K562 (cell line): ENCODE results near the gene DUSP16. TPM values are rescaled to one million over a fixed set of nuclear protein-coding genes. Genes with fewer than 3 reads are reported as not detected.

Experiments
- ATAC-seq: fragments of 200-7000 bp; cut with Tn5 transposase; 3 replicates; pipeline ENCODE4 v1.9.1; 2020; ENCODE audit warnings: moderate library complexity
- BruUV-seq: library from RNA; stranded (reverse); fragments of 400-500 nt; replicated peaks from 2 replicates; lab custom pipeline; 2021; lab: Mats Ljungman, UMichigan
- CTCF ChIA-PET: fragments of 300-600 bp; formaldehyde crosslinking; extraction: SDS; loops from one replicate; lab custom pipeline; 2021; ENCODE audit warnings: low intra/inter-chr PET ratio; lab: Yijun Ruan, JAX
- POLR2A ChIA-PET: fragments of 300-600, 350-650 bp; sonication (Branson Sonifier 250); formaldehyde crosslinking; extraction: SDS; loops from one replicate; lab custom pipeline; 2021; ENCODE audit warnings: antibody characterized with exemption, inconsistent platforms; lab: Yijun Ruan, JAX
- DNase-seq, 4 experiments: peaks; one replicate each; pipeline versions ENCODE4 v3.0.0 to v3.0.0-alpha.2; 2011 to 2018; ENCODE audit warnings: low spot score in 3 of 4, mixed read lengths in 3 of 4; ENCODE audit errors: extremely low read depth in 1 of 4
- FAIRE-seq: peaks from 2 replicates; lab custom pipeline; 2011; peaks lifted over from hg19 to GRCh38; lab: Jason Lieb, UNC
- H2AFZ ChIP-seq: 2 replicates; pipeline ENCODE4 v1.6.0; 2011; ENCODE audit warnings: low read depth, low read length, control low read depth, inconsistent platforms
- H3K27ac ChIP-seq: fragments of 200-600 bp; 3 replicates; pipeline ENCODE4 v1.8.0; 2011; ENCODE audit warnings: low read depth, mild to moderate bottlenecking, control low read depth, inconsistent platforms, low read length, moderate library complexity, mixed read lengths; ENCODE audit errors: extremely low read depth
- H3K27me3 ChIP-seq, 2 experiments: fragments of 300-600 bp in 1 of 2; 2 replicates in 1 of 2; 3 replicates in 1 of 2; pipeline versions ENCODE4 v1.6.0 to v1.8.0; 2011; ENCODE audit warnings: inconsistent platforms in 2 of 2, low read length in 2 of 2, mild to moderate bottlenecking in 1 of 2, mixed read lengths in 1 of 2, moderate library complexity in 1 of 2; ENCODE audit not compliant: control insufficient read depth in 2 of 2, insufficient read depth in 2 of 2
- H3K36me3 ChIP-seq: fragments of 300-600 bp; 3 replicates; pipeline ENCODE4 v1.8.0; 2011; ENCODE audit warnings: mild to moderate bottlenecking, low read length, inconsistent platforms; ENCODE audit not compliant: control insufficient read depth, insufficient read depth
- H3K4me1 ChIP-seq, 2 experiments: fragments of 200-600 bp in 1 of 2; replicated peaks in 1 of 2; 2 replicates in 1 of 2; 3 replicates in 1 of 2; pipeline versions ENCODE4 v1.5.1 to v1.8.0; 2011; ENCODE audit warnings: inconsistent platforms in 2 of 2, low read length in 2 of 2, mild to moderate bottlenecking in 1 of 2, mixed read lengths in 1 of 2, moderate library complexity in 1 of 2; ENCODE audit not compliant: control insufficient read depth in 2 of 2, insufficient read depth in 2 of 2
- H3K4me2 ChIP-seq: 2 replicates; pipeline ENCODE4 v1.6.1; 2011; ENCODE audit warnings: low read length, control low read depth, inconsistent platforms, mixed read lengths; ENCODE audit not compliant: insufficient read depth
- H3K4me3 ChIP-seq: fragments of 200-600 bp; sonication (generic), shearing (Covaris generic); 2 replicates; pipeline ENCODE4 v1.5.1; 2016; ENCODE audit warnings: control low read depth, inconsistent platforms
- H3K79me2 ChIP-seq: fragments of 200-600 bp; 3 replicates; pipeline ENCODE4 v1.8.0; 2011; ENCODE audit warnings: low read length, inconsistent platforms; ENCODE audit not compliant: control insufficient read depth, insufficient read depth
- H3K9ac ChIP-seq, 2 experiments: 2 replicates each; pipeline versions ENCODE4 v1.6.0 to v1.6.1; 2011; ENCODE audit warnings: low read depth in 2 of 2, low read length in 2 of 2, control low read depth in 1 of 2, inconsistent platforms in 1 of 2, mild to moderate bottlenecking in 1 of 2, mixed read lengths in 1 of 2; ENCODE audit not compliant: insufficient read depth in 1 of 2
- H3K9me1 ChIP-seq: one replicate; pipeline ENCODE4 v1.6.0; 2011; ENCODE audit warnings: inconsistent platforms, mild to moderate bottlenecking, low read length, moderate library complexity; ENCODE audit not compliant: control insufficient read depth, insufficient read depth
- H3K9me3 ChIP-seq: replicated peaks from 2 replicates; pipeline ENCODE4 v1.5.1; 2011; ENCODE audit warnings: low read depth, low read length, inconsistent platforms; ENCODE audit not compliant: control insufficient read depth, insufficient read depth
- H4K20me1 ChIP-seq: replicated peaks from 2 replicates; pipeline ENCODE4 v1.6.1; 2011; ENCODE audit warnings: low read length, inconsistent platforms, mixed read lengths; ENCODE audit not compliant: control insufficient read depth, insufficient read depth
- ARNT ChIP-seq, 2 experiments: fragments of 450-650 bp; IDR thresholded peaks; 2 replicates each; pipeline ENCODE4 v1.6.1; 2016; ENCODE audit warnings: mild to moderate bottlenecking in 1 of 2
- EP400 ChIP-seq: fragments of 450-650 bp; IDR thresholded peaks from 2 replicates; pipeline ENCODE4 v1.6.1; 2017; ENCODE audit warnings: antibody characterized with exemption, mild to moderate bottlenecking, moderate library complexity
- FOXK2 ChIP-seq, 2 experiments: fragments of 450-650 bp; IDR thresholded peaks in 1 of 2; conservative IDR thresholded peaks in 1 of 2; 2 replicates each; pipeline ENCODE4 v1.6.1; 2016; ENCODE audit warnings: low read depth in 2 of 2, mild to moderate bottlenecking in 1 of 2
- GATA2 ChIP-seq: sonication (generic); formaldehyde crosslinking; IDR thresholded peaks from 2 replicates; pipeline ENCODE4 v1.4.0; 2020; ENCODE audit warnings: mild to moderate bottlenecking, missing genetic modification reagents
- GATAD2B ChIP-seq: fragments of 450-650 bp; IDR thresholded peaks from 2 replicates; pipeline ENCODE4 v1.6.1; 2017; ENCODE audit warnings: mild to moderate bottlenecking, borderline replicate concordance
- MNT ChIP-seq, 2 experiments: fragments of 450-650 bp; conservative IDR thresholded peaks; 2 replicates each; pipeline ENCODE4 v1.6.1; 2017; ENCODE audit warnings: mild to moderate bottlenecking in 2 of 2, moderate library complexity in 2 of 2
- PHTF2 ChIP-seq: fragments of 250-450 bp; sonication (Bioruptor Pico); IDR thresholded peaks from 2 replicates; pipeline ENCODE4 v1.5.0; 2021; ENCODE audit warnings: mild to moderate bottlenecking
- RBFOX2 ChIP-seq: fragments of 200-400 bp; formaldehyde crosslinking; IDR thresholded peaks from 2 replicates; pipeline ENCODE4 v1.6.1; 2017; ENCODE audit warnings: low read depth, mild to moderate bottlenecking, low read length, moderate library complexity
- RBM39 ChIP-seq: fragments of 200-400 bp; formaldehyde crosslinking; optimal IDR thresholded peaks from 2 replicates; pipeline ENCODE3; 2018; ENCODE audit warnings: low read depth, low read length
- SMARCE1 ChIP-seq: fragments of 450-650 bp; IDR thresholded peaks from 2 replicates; pipeline ENCODE4 v1.7.1; 2016; ENCODE audit warnings: mild to moderate bottlenecking
- ZFX ChIP-seq: sonication (generic); formaldehyde crosslinking; IDR thresholded peaks from 2 replicates; pipeline ENCODE4 v1.8.0; 2022; ENCODE audit warnings: mild to moderate bottlenecking, missing genetic modification reagents, moderate library complexity
- WGBS: fragments of 100-300 bp; shearing (Covaris generic); methylation state at CpG from one replicate; pipeline ENCODE4 v1.1.6; 2016; ENCODE audit warnings: low coverage, mixed read lengths; ENCODE audit not compliant: insufficient coverage; ENCODE audit errors: missing lambda C conversion rate; 5-methylcytosine and 5-hydroxymethylcytosine counted together
- in situ Hi-C: fragments of 300-500 bp; cut with MboI; formaldehyde crosslinking; loops from 4 replicates; pipeline ENCODE4 v1.15.0; 2018; ENCODE audit warnings: inconsistent platforms, mixed read lengths
- intact Hi-C: fragments of 100-400 bp; cut with micrococcal nuclease; formaldehyde crosslinking; loops from 2 replicates; pipeline ENCODE4 v1.14.2; 2022
- polyA plus RNA-seq, 8 experiments: library from polyadenylated mRNA; depleted of rRNA in 4 of 8; stranded (reverse) in 5 of 8; unstranded in 3 of 8; fragments of >200 nt; fragmentation: Nextera tagmentation in 2 of 8; fragmentation: Illumina TruSeq in 1 of 8; extraction: Ambion mirVana in 2 of 8; extraction: Trizol in 1 of 8; gene quantifications; 2 replicates each; pipeline versions ENCODE4 v1.2.1 to v1.2.3, GENCODE V29; 2011 to 2014; ENCODE audit warnings: inconsistent platforms in 1 of 8, missing spikeins in 1 of 8
- total RNA-seq, 7 experiments: library from RNA; depleted of rRNA in 6 of 7; stranded (reverse); fragments of >200 nt in 6 of 7; fragmentation: Illumina TruSeq in 2 of 7; extraction: Trizol in 2 of 7; gene quantifications; 2 replicates each; pipeline versions ENCODE4 v1.2.1 to v1.2.3, GENCODE V29; 2011 to 2021; ENCODE audit warnings: low replicate concordance in 1 of 7
- TF ChIP-seq, protein P1 (sequence below): sonication (generic); formaldehyde crosslinking; IDR thresholded peaks from 2 replicates; pipeline ENCODE4 v1.8.0; 2022; ENCODE audit warnings: mild to moderate bottlenecking, missing genetic modification reagents
- TF ChIP-seq, protein P2 (sequence below): fragments of 150-350 bp; conservative IDR thresholded peaks from 2 replicates; pipeline ENCODE4 v1.6.1; 2014; ENCODE audit warnings: low read length

Gene DUSP16
- total and polyA plus RNA-seq, 9 of the 15 experiments (the other 6 are each of a cell fraction or from before 2014, with no cell fraction given): 0.70 to 12.3 (median 5.7) TPM

DNA sequence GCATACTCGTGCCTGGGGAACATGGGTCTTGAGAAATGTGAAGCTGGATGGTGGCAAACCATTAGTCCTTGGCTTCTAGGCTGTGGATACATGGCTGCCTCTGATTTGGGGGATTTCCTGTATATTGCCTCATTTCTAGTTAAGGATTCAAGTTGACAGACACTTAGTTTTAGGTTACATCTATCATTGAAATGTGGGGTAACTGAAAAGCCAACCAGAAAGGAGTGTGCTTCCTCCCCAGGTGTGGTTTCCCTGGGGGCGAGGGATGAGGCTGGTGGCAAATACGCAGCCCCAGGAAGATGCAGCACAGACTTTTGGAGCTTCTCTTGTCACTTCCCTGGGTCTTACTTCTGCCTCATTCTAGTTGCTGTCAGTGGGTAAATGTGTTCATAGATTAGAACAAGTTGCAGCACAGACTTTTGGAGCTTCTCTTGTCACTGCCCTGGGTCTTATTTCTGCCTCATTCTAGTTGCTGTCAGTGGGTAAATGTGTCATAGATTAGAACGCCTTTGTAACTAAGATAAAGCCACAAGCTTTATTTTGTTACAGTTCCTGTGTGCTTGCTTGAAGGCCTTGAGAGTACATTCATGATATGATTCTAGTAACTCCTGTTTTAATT, 120.7 kb downstream of the DUSP16 start:
- no peaks in the 10 kb centered on the region for H3K9me1 ChIP-seq
- no peak overlapping the region for H2AFZ ChIP-seq
- H3K9me3 ChIP-seq: no peaks in the 10 kb centered on the region
- BruUV-seq: no TSS peak
- H3K4me3 ChIP-seq: no peak overlapping the region
- H3K27ac ChIP-seq: peak overlapping the region; percentile 50
- ChIA-PET POLR2A (interaction anchor here (0.7 to 1.0 kb wide), 5 partner anchors 9 to 81 kb away, joined by 3 read pairs; no protein-coding TSS in a partner anchor), CTCF (no interaction called here)
- WGBS: 28% methylated on average over 3 of the region's 4 CpGs
- no peaks in the 10 kb centered on the region for H3K79me2 ChIP-seq
- in situ Hi-C loops (no loop called here), intact Hi-C loops (no loop called here)
- ATAC-seq: peak; percentile 85
- no peaks in the 10 kb centered on the region for H3K27me3 ChIP-seq
- H3K36me3 ChIP-seq: no peaks in the 10 kb centered on the region
- peak; percentile 86 for FAIRE-seq
- DNase-seq: peak in 2 of 4 experiments; percentile 52 to 63
- H3K4me2 ChIP-seq: peak overlapping the region; percentile 26; the same call in 1 of the 2 replicates
- H3K4me1 ChIP-seq: peaks cover 0 to 19% of the 10 kb centered on the region in 2 experiments; a peak in 3 of 5 replicates
- H3K9ac ChIP-seq: peak overlapping the region in 1 of 2 experiments; percentile 11; a peak in 2 of 4 replicates
- no peaks in the 10 kb centered on the region for H4K20me1 ChIP-seq
- peak; percentile 61; the same call in 1 of the 2 replicates for TF ChIP-seq ZFX (CRISPR knock-in tag)
- TF ChIP-seq RBM39: no peak
- 0 out of 4 replicates have a peak, but pooled peaks of 1 of the 2 experiments have one; percentile 40 for TF ChIP-seq ARNT (IDR thresholded peaks at IDR 0.05)
- TF ChIP-seq, protein P1, sequence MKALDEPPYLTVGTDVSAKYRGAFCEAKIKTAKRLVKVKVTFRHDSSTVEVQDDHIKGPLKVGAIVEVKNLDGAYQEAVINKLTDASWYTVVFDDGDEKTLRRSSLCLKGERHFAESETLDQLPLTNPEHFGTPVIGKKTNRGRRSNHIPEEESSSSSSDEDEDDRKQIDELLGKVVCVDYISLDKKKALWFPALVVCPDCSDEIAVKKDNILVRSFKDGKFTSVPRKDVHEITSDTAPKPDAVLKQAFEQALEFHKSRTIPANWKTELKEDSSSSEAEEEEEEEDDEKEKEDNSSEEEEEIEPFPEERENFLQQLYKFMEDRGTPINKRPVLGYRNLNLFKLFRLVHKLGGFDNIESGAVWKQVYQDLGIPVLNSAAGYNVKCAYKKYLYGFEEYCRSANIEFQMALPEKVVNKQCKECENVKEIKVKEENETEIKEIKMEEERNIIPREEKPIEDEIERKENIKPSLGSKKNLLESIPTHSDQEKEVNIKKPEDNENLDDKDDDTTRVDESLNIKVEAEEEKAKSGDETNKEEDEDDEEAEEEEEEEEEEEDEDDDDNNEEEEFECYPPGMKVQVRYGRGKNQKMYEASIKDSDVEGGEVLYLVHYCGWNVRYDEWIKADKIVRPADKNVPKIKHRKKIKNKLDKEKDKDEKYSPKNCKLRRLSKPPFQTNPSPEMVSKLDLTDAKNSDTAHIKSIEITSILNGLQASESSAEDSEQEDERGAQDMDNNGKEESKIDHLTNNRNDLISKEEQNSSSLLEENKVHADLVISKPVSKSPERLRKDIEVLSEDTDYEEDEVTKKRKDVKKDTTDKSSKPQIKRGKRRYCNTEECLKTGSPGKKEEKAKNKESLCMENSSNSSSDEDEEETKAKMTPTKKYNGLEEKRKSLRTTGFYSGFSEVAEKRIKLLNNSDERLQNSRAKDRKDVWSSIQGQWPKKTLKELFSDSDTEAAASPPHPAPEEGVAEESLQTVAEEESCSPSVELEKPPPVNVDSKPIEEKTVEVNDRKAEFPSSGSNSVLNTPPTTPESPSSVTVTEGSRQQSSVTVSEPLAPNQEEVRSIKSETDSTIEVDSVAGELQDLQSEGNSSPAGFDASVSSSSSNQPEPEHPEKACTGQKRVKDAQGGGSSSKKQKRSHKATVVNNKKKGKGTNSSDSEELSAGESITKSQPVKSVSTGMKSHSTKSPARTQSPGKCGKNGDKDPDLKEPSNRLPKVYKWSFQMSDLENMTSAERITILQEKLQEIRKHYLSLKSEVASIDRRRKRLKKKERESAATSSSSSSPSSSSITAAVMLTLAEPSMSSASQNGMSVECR (CRISPR knock-in tag): no peak
- no peak for TF ChIP-seq SMARCE1
- TF ChIP-seq, protein P2, sequence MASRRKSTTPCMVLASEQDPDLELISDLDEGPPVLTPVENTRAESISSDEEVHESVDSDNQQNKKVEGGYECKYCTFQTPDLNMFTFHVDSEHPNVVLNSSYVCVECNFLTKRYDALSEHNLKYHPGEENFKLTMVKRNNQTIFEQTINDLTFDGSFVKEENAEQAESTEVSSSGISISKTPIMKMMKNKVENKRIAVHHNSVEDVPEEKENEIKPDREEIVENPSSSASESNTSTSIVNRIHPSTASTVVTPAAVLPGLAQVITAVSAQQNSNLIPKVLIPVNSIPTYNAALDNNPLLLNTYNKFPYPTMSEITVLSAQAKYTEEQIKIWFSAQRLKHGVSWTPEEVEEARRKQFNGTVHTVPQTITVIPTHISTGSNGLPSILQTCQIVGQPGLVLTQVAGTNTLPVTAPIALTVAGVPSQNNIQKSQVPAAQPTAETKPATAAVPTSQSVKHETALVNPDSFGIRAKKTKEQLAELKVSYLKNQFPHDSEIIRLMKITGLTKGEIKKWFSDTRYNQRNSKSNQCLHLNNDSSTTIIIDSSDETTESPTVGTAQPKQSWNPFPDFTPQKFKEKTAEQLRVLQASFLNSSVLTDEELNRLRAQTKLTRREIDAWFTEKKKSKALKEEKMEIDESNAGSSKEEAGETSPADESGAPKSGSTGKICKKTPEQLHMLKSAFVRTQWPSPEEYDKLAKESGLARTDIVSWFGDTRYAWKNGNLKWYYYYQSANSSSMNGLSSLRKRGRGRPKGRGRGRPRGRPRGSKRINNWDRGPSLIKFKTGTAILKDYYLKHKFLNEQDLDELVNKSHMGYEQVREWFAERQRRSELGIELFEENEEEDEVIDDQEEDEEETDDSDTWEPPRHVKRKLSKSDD: no peak
- peak in 1 of 2 experiments; percentile 29; a peak in 1 of 4 replicates for TF ChIP-seq MNT (conservative IDR thresholded peaks at IDR 0.05)
- TF ChIP-seq GATAD2B: no peak
- TF ChIP-seq PHTF2 (CRISPR knock-in tag): no peak
- TF ChIP-seq EP400: no peak
- TF ChIP-seq FOXK2 (conservative IDR thresholded peaks at IDR 0.05 in 1 of 2, IDR thresholded peaks at IDR 0.05 in 1 of 2; ENCODE audit: low read depth in 2 of 2): 0 out of 4 replicates have a peak, but pooled peaks of 1 of the 2 experiments have one; percentile 15
- peak; percentile 78 for TF ChIP-seq GATA2 (CRISPR knock-in tag)
- TF ChIP-seq RBFOX2: no peak
